Activated naive CD4-positive, alpha-beta T cell treated with Interleukin-2 at 50 U/mL for 16 hours (primary cell): ENCODE results near the gene RINT1.

Experiments used
- DNase-seq: peaks from one replicate; pipeline ENCODE4 v3.0.0-alpha.2; 2020

The RINT1 gene

DNA sequence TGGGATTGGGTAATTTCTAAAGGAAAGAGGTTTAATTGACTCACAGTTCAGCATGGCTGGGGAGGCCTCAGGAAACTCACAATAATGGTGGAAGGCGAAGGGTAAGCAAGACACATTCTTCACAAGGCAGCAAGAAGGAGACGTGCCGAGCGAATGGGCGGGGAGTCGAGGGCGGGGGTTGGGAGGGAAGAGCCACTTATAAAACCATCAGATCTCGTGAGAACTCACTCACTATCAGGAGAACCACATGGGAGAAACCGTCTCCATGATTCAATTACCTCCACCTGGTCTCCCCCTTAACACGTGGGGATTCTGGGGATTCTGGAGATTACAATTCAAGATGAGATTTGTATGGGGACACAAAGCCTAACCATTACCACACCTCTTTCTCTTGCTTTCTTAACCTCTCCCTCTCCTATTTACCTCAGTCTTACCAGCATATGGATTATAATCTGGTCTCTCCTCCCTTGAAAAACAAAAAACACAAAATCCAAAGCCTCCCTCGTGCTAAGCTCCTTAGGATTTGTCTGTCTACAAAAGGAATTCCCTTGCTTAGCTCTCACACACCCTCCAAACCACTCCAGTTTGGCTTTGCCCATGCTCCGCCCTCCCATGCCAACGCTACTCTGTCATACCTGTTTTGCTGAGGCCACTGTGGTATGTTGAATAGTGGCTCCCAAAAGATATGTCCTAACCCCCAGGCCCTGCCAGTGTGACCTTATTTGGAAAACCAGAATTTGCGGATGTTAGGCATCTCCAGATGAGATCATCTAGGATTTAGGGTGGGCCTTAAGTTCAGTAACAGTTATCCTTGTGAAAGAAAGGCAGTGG, 68.9 kb downstream of the RINT1 start:
- no peak for DNase-seq

DNA sequence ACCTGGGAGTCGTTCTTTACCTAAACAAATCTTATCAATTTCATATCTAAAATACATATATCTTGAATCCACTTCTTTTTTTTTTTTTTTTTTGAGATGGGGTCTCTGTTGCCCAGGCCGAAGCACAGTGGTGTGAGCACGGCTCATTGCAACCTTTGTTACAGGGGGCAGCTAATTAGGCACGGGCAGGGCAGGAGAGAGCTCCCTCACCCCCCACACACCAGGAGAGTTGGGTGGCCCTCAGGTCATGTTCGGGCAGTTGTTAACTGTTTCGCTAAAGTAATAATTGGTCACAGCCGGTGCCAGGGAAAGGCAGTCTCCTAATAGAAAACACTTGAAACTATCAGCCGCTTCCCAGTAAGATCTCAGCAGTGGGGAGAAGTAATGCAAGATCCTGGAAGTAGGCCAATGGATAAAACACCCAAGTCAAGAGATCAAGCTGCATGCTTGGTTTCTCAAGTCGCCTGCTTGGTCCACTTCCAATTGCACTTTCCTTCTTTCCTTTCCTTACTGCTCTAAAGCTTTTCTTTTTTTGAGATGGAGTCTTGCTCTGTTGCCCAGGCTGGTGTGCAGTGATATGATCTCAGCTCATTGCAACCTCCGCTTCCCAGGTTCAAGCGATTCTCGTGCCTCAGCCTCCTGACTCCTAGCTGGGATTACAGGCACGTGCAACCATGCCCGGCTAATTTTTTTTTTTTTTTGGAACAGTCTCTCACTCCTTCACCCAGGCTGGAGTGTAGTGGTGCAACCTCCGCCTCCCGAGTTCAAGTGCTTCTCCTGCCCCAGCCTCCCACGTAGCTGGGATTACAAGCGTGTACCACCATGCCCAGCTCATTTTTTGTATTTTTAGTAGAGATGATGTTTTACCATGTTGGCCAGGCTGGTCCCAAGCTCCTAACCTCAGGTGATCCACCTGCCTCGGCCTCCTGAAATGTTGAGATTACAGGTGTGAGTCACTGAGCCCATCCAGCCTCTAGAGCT, 70.6 kb downstream of the RINT1 start:
- DNase-seq, result no peak

DNA sequence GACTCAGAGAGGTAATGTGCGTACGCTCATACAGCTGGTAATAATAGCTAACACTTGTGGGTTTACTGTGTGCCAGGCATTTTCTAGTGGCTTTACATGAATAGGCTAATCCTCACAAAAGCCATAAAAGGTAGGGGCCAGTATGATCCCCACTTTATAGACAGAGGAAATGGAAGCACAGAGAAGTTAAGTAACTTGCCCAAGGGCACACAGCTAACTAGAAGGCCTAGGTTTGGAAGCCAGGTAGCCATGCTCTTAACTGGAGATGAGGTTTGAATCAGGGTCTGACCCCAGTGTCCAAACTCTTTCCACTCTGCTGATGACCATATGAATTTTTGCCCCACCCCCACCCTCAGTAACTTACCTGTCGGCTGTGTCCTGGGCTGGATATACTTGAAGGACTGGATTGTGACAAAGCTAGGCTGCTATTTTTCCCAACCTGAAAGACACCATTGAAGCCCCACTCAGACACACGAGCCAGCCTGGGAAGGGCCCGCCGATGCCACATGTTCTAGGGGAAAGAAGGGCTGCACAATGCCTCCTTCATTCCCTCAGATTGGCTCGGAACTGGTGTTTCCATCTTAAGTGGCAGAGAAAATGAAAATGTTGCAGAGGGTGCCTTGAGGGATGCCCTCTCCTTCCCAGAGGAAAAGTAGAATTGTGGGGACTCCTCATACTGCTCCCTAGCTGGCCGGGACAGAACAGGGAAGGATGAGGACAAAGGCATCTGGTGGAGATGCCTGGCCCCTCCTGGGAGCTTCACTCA, 78.3 kb downstream of the RINT1 start:
- no peak for DNase-seq

DNA sequence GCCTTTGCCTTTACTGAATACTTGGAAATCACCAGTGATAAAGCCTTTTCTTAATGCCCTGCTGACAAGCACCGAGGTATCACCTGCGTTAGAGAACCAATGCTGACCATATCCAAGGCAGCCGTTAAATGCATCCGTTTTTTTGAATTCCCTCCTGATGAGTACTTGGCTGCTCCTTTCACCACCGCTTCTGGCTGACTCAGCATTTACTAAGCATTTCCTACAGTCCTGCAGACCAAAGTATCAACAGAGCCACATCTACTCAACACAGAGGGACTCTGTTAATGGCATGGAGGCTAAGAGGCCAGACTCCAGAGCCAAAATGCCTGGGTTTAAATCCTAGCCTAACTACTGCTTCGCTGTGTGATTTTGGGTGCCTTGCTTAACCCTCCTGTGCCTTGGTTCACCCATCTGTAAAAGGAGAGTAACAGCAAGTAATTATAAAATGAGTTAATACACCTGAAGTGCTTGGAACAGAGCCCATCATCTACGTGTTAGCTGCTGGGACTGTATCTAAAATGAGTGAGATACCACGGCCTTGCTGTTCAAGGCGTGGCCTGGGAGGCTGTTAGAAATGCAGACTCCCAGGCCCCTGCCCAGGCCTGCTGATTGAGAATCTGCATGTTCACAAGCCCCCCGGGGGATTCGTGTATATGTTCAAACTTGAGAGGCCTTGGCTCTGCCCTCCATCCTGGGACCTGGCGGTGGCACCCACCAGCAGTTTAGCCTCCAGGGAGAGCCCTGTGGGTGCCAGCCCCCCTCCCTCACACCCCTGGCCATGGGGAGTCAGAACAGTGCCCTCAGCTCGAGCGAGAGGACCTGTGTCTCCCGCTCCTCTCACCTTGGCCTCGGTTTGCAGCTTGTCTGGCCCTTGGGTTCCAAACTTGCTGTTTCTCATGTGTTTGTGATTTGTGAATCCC, 80.1 kb downstream of the RINT1 start:
- no peak for DNase-seq

DNA sequence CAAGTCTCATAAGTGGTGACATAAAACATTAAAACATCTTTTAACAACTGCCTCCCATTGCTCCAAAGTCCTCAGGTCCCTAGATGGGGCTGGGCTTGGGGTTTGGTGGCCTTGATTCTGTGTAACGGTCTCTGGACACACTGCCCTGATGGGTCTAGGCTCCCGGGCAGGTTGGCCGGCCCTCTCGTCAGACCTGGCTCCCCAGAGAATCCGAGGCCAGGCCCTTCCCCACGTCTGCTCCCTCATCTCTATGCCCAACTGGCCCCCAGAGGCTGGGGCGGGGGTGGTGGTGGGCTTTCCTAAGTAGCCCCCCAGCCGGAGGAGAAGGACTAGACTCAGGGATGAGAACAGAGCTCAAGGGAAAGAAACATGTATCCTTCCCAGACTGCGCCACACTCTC, 80.8 kb downstream of the RINT1 start:
- no peak for DNase-seq

DNA sequence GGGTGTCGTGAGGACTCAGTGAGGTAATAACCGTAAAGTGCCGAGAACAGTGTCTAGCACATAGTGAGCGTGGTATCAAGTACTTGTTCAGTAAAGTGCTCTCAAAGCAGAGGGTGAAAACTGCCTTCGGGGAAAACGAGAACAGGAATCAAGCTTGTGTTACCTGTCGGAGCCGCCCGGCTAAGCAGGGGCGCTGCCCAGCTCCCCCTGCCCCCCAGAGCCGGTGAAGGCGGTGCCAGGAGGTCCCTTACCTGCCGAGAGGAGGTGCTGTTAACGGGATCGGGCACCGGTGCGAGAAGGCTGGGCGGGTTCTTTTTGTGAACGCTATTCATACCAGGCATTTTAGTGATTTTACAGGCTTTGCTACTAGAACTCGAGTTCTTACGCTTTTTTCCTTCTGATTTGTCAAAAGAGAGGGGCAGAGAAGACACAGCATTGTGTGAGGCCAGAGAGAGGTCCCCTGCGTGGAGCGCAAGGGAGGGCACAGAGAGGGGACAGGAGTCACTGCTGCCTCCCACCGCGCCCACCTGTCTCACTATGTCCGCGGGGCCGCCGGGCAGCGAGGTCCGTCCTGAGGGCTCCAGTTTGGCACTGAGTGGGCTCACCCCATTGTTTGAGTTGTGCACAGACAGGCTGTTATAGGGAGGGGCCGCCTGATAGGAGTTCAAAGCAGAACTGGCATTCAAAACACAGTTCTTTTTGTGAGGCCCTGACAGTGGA, 81.8 kb downstream of the RINT1 start:
- DNase-seq, result no peak

DNA sequence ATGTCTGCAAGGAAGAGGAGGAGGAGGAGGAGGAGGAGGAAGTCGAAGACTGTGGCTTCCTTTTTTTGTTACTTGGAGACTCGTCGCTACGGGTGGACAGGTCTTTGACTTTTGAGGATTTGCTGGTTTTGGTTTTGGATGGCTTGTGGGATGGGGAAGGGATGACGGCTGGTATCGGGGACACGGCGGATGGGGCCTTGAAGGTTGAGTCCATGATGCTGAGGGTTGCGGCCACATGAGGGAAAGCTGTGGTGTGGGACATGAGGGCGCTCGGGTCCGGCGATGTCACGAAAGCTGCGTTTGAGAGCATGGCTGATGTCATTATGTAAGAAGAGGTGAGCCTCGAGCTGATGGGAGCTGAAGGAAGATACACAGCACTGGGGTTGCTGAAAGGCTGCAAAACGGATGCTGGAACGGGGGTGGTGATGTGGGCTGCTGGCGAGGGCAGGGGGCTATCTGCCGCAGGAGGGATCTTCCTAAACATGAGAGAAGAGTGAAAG, 82.4 kb downstream of the RINT1 start:
- no peak for DNase-seq
